ENCODE measurements around the gene RFT1.
A peak's percentile ranks its signal among the peaks of the same experiment; 100 is the strongest.
"Not testable (repeated sequence)": the region's sequence is repeated elsewhere in the genome, so short reads cannot be mapped to it uniquely, and the experiment has no call there.

RFT1 gene

DNA sequence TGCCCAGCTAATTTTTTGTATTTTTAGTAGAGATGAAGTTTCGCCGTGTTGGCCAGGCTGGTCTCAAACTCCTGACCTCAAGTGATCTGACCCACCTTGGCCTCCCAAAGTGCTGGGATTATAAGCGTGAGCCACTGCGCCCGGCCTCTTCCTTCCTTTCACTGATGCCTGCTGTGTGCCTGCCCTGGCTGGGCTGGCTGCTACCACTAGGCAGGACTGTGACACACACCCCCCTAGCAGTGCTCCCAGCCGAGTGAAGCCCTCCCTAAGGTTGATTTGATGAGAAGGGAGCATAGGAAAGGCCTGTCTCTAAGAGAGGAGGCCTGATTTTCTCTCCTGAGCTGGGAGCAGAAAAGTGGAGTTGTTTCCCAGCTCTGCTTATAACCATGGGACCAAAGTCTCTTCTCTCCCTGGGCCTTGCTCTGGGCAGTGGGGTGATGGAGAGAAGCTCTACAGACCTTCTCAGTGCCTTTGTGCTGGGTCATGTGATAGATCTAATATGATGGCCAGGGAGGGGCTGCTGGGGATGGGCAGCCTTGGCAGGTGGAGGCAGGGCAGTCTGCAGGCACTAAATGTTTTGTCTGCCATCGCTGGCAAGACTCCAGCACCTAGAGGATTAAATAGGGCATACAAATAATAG is 64.3 kb downstream of the RFT1 start:
- no peak for DNase-seq (ENCODE audit: low read depth)

- no peak for DNase-seq (ENCODE audit: low read depth)
Measured at GRCh38 chr3:53062905-53063304, 67.3 kb downstream of the RFT1 start.

GRCh38 chr3:53056442-53056841 is 73.8 kb downstream of the RFT1 start:
- peak; percentile 12 for DNase-seq (ENCODE audit: low read depth)

DNA sequence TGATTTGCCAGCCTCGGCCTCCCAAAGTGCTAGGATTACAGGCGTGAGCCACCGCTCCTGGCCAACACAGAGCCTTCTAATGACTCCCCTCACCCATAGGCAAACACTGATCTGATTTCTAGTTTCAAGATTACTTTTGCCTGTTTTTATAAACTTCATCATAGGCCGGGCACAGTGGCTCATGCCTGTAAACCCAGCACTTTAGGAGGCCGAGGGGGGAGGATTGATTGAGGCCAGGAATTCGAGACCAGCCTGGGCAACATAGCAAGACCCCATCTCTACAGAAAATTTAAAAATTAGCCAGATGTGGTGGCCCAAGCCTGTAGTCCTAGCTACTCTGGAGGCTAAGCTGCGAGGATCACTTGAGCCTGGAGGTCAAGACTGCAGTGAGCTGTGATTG is 76.0 kb downstream of the RFT1 start:
- not testable (repeated sequence) for DNase-seq (ENCODE audit: low read depth)

DNA sequence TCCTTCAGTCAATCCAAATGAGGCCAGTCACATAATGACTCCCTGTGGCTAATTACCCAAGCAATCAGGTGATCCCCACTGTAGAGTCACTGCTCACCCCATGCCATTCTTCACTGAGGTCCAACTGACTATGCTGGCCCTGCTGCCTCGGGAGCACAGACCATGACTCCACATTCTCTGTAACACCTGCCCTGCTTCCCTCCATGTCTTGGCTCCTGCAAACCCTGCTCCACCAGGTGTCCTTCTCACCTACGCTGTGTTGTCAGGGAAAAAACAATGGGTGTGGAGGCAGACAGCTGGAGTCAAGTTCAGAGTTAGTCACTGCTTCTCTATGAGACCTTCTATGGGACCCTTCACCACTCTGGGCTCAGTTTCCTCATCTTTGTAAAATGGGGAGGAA is 78.3 kb downstream of the RFT1 start:
- no peak for DNase-seq (ENCODE audit: low read depth)

GRCh38 chr3:53049987-53050386 is 80.2 kb downstream of the RFT1 start:
- peak; percentile 59 for DNase-seq (ENCODE audit: low read depth)

DNA sequence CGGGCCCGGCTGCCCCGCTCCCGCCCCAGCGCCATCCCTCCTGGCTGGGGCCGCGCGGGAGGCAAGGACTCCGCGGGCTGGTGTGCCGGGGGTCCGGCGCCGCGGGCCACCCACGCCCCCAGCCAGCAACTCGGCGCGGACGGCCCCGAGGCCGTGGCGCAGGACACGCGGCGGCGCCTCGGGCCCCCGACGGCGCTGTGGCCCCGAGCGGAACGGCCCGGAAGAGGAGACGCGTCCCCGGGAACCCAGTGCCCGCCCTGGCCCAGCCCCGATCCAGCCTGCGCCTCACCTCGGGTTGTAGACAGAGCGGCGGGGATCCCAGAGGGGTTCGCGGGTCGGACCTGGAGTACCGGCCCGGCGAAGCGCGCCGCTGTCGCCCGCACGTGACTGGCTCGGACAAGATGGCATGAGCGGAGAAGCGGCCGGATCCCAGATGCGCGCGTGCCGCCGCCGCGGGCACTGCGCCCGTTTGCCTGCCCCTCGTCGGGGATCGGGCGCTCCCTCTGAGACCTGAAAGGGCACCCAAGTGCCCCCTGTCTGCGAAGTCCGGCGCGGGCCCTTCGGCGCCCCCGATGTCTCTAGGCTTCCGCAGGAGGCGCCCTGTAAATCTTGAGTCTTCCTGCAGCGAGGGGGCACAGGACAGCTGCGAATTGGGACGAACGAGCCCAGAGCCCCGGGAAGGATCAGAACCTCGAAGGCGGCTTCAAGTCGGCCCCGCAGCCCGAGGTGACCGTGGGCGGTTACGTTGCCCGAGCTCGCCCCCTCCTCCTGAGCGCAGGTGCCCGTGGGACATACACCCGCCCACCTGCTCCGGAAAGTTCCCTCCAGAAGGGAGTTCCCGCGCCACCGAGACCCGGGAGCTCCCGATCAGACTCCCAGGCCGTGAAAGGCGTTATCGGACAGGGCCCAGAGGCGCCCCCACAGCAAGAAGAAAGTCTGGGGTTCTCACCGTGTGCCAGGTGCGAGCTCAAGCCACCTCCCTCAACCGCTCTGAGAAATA is 83.8 kb downstream of the RFT1 start:
- DNase-seq (ENCODE audit: low read depth): no peak

- DNase-seq (ENCODE audit: low read depth): no peak
Measured at GRCh38 chr3:53045518-53046170, 84.6 kb downstream of the RFT1 start, which contains the start of gene SFMBT1. TSS of gene SFMBT1 (minus strand) at chr3:53046073. CDS start at chr3:52969128, 76,945 bp downstream.

DNA sequence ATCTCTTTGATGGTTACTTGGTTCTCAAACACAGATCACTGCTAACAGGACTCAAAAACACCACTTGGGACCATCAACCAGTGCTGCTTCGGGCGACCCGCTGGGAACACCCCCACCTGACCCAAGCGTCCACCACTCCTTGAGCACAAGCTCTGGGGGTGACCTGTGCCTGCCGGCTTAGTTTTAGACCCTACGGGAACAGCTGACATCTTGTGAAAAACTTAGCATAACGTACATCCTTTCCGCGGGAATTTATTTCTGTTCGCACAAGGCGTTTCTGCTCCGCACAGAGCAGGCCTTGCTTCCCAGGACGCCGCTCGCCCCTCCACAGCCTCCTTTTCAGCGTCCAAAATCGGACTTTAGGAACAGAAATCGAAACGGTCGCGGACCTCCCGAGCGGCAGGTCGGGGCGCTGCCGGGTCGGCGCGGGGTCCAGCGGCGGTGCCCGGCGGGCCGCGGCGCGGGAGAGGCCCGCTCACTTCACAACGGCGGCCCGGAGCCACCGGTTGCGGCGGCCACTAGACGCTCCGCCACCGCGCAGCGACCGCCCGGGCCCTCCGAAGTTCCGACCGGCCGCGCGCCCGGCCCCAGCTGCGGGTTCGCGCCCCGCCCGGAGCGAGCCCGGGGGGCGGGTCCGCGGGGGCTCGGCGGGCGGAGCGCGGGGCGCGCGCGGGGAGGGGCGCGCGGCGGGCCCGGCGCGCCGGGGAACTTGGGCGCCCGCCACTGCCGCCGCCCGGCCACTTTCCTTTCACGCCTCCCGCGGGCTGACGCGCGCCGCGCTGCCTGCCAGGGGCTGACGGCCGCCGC is 85.3 kb downstream of the RFT1 start:
- no peak for DNase-seq (ENCODE audit: low read depth)

DNA sequence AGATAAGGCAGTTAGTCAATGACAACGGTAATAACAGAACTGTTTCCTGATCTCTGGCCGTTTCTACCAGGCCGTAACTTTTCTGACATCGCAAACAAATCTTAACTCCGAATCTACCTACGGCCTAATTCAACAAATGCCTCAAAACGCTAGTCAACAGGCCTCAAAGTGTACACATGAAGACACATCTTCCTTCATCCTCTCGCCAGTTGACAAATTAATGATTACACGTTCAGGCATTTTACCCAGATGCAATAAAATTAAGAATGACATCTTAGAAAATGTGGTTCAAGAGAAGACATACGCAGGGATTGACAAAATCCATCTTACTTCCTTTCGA is 85.9 kb downstream of the RFT1 start:
- no peak for DNase-seq (ENCODE audit: low read depth)

GRCh38 chr3:53043738-53044137 is 86.5 kb downstream of the RFT1 start:
- no peak for DNase-seq (ENCODE audit: low read depth)

DNA sequence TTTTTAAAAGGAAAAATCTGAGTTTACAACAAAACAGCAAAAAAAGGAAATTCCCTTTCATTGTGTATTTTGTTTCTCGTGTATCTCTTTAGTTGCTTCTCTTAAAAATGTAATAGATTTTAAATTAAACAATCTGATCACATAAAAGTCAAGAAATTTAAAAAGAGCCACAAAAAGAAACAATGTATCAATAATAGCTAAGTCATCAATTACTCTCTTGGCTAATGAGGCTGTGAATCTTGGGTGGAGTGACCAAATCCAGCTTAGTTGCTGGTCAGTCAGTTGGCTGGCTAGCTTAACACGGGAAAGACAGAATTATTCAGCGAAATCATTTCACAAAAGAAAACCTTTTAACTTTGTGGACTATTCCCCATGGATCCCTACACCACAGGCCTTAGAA is 87.6 kb downstream of the RFT1 start:
- no peak for DNase-seq (ENCODE audit: low read depth)

GRCh38 chr3:53040351-53040820 is 89.8 kb downstream of the RFT1 start:
- DNase-seq (ENCODE audit: low read depth): no peak

DNA sequence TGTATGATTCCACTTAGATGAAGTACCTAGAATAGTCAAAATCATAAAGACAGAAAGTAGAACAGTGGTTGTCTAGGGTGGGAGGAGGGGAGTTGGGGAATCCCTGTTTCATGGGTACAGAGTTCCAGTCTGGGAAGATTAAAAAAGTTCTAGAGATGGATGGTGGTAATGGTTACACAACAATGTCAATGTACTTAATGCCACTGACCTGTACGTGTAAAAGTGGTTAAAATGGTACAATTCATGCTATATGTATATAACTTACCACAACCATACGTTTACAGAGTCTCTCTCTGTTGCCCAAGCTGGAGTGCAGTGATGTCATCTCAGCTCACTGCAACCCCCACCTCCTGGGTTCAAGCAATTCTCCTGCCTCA is 90.9 kb downstream of the RFT1 start:
- no peak for DNase-seq (ENCODE audit: low read depth)

GRCh38 chr3:53038679-53039375 is 91.4 kb downstream of the RFT1 start:
- no peak for DNase-seq (ENCODE audit: low read depth)

Measured in amniotic epithelial cell (primary cell).